Ishikawa (cell line): ENCODE results near the gene KIAA0319L.

Source experiments
- RAD21 ChIP-seq: IDR thresholded peaks from 2 replicates; pipeline ENCODE4 v1.6.1; 2012; ENCODE audit warnings: low read depth
- YY1 ChIP-seq: IDR thresholded peaks from 2 replicates; pipeline ENCODE4 v1.6.1; 2012; ENCODE audit warnings: low read depth
- TF ChIP-seq, protein P1 (sequence below): IDR thresholded peaks from 2 replicates; pipeline ENCODE4 v1.6.1; 2012

DNA sequence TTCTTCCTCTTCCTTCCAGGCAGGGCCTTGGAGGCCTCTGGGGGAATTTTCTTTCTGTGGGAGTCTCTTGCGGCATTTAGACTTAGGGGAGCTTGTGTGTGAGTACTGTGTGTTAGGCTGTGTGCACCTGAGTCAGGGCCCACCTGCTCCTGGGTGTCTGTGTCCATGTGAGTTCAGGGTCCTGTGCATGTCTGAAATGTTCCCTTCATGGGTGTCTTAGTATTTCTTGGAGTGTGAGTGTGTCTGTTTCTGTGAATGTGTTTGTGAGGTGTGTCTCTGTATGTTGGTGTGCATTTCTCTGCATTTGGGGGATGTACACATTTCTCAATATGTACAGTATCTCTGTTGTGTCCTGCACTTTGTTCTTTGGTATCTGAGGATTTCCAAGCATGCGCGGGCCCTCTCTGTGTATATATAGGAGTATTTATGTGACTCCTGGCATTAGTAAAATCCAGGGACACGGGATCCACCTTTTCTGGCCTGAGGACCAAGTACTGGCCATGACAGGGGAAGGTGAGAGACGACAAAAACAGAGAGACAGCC is 18.3 kb upstream of the KIAA0319L start:
- TF ChIP-seq, protein P1, sequence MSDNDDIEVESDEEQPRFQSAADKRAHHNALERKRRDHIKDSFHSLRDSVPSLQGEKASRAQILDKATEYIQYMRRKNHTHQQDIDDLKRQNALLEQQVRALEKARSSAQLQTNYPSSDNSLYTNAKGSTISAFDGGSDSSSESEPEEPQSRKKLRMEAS, result no peak
- TF ChIP-seq YY1, result no peak
- TF ChIP-seq RAD21, result no peak
